Esophagus squamous epithelium (tissue), 4 donors: Measurements from ENCODE around the gene NAV2.

ENCODE experiments used
- CTCF ChIP-seq, 6 experiments: fragments of 450-650 bp in 4 of 6; fragments of 200-600 bp in 2 of 6; sonication (generic) in 2 of 6; IDR thresholded peaks; one replicate each; pipeline ENCODE4 v1.5.1; 2016 to 2019; ENCODE audit warnings: antibody characterized with exemption in 6 of 6, mild to moderate bottlenecking in 4 of 6, moderate library complexity in 4 of 6
- POLR2A ChIP-seq, 4 donors: fragments of 450-650 bp; IDR thresholded peaks; one replicate each; pipeline ENCODE4 v1.6.1; 2017; ENCODE audit warnings: antibody characterized with exemption in 4 of 4, mild to moderate bottlenecking in 4 of 4, moderate library complexity in 3 of 4

- TF ChIP-seq CTCF (IDR thresholded peaks at IDR 0.05) (no peak), POLR2A (IDR thresholded peaks at IDR 0.05) (no peak)
Measured at GRCh38 chr11:19992162-19992561, 279.5 kb downstream of the NAV2 start.
